Measurements from ENCODE around the gene RAMP1. TPM values are rescaled to one million over a fixed set of nuclear protein-coding genes. Genes with fewer than 3 reads are reported as not detected.

RAMP1 gene
- total RNA-seq, 1 experiment from 2014 or later = 0.63 TPM

- H3K4me1 Mint-ChIP-seq = peaks cover 8 to 9% of the 10 kb centered on the region in 2 experiments
- Histone ChIP-seq H2BK5ac (ENCODE audit: insufficient read length, low read length) (no peak overlapping the region), H4K91ac (ENCODE audit: insufficient read length, low read depth, low read length) (no peak overlapping the region), H3K79me1 (ENCODE audit: insufficient read depth, low read depth, low read length, poor library complexity, severe bottlenecking) (no peaks in the 10 kb centered on the region), H4K8ac (replicated peaks; ENCODE audit: insufficient read length, low read depth, low read length) (no peak overlapping the region), H3K27me3 (ENCODE audit: insufficient read depth, low read length) (no peaks in the 10 kb centered on the region), H3K27ac (ENCODE audit: insufficient read length, low read depth, low read length) (no peak overlapping the region), H3K9me3 (ENCODE audit: control insufficient read depth, low read depth, low read length) (no peaks in the 10 kb centered on the region), H3K56ac (ENCODE audit: insufficient read length, low read depth, low read length) (no peak overlapping the region), H2BK15ac (ENCODE audit: low read depth, low read length) (no peak overlapping the region), H3K4ac (ENCODE audit: low read depth, low read length) (no peak overlapping the region), H3T11ph (ENCODE audit: low read length) (no peak overlapping the region), H3K4me2 (ENCODE audit: insufficient read depth, insufficient read length, low read length) (no peak overlapping the region), H2AK5ac (ENCODE audit: insufficient read length, low read length) (no peak overlapping the region), H3K23me2 (ENCODE audit: insufficient read length, low read depth, low read length, poor library complexity, severe bottlenecking) (no peaks in the 10 kb centered on the region), H2BK120ac (ENCODE audit: low read depth, low read length, poor library complexity, severe bottlenecking) (no peak overlapping the region), H2BK20ac (ENCODE audit: low read depth, low read length, poor library complexity, severe bottlenecking) (no peak overlapping the region), H2BK12ac (ENCODE audit: insufficient read length, low read depth, low read length) (no peak overlapping the region), H3K4me1 (ENCODE audit: insufficient read depth, low read length) (no peaks in the 10 kb centered on the region; the same call in 1 of the 2 replicates), H3K14ac (ENCODE audit: insufficient read depth, low read length) (no peak overlapping the region), H3K79me2 (ENCODE audit: insufficient read depth, low read length) (no peaks in the 10 kb centered on the region), H4K5ac (ENCODE audit: insufficient read length, low read depth, low read length) (no peak overlapping the region), H2AFZ (ENCODE audit: low read length) (no peak overlapping the region), H4K20me1 (ENCODE audit: control insufficient read depth, insufficient read depth, insufficient read length) (no peaks in the 10 kb centered on the region), H3K18ac (ENCODE audit: insufficient read length, low read depth, low read length) (no peak overlapping the region), H3K23ac (ENCODE audit: insufficient read length, low read depth, low read length) (no peak overlapping the region), H3K9ac (ENCODE audit: extremely low read depth, insufficient read length, low read length) (no peak overlapping the region)
- no peak overlapping the region for H3K27ac Mint-ChIP-seq
- H3K36me3 Mint-ChIP-seq (ENCODE audit: insufficient read depth in 1 of 3, low read depth in 3 of 3) = no peaks in the 10 kb centered on the region; a peak in 1 of 7 replicates
- no peaks in the 10 kb centered on the region for H3K9me3 Mint-ChIP-seq
- WGBS (ENCODE audit: extremely low coverage, insufficient read length, low lambda C conversion rate) = no CpG with 5 or more reads among the region's 12 CpGs
- no peak for DNase-seq
- peaks cover 2% of the 10 kb centered on the region for H3K27me3 Mint-ChIP-seq (ENCODE audit: low read depth)
- TF ChIP-seq CTCF (conservative IDR thresholded peaks at IDR 0.05) = no peak
- no peak overlapping the region for H3K4me3 Mint-ChIP-seq
Measured at GRCh38 chr2:237876532-237876931, 17.1 kb downstream of the RAMP1 start.

Data from H9 (cell line).